GM12892 (cell line): ENCODE data around the gene OR6C70. TPM values are rescaled to one million over a fixed set of nuclear protein-coding genes. Genes with fewer than 3 reads are reported as not detected.
"Not testable (repeated sequence)": the region's sequence is repeated elsewhere in the genome, so short reads cannot be mapped to it uniquely, and the experiment has no call there.

Experiments used
- DNase-seq: peaks from one replicate; pipeline ENCODE4 v3.0.0; 2011; ENCODE audit not compliant: insufficient read length
- FAIRE-seq: peaks from 2 replicates; lab custom pipeline; 2011; peaks lifted over from hg19 to GRCh38; lab: Jason Lieb, UNC
- POLR2A ChIP-seq: IDR thresholded peaks from 2 replicates; pipeline ENCODE4 v1.6.1; 2011; ENCODE audit warnings: low read depth, low read length, control low read depth
- POLR2AphosphoS5 ChIP-seq: IDR thresholded peaks from 2 replicates; pipeline ENCODE4 v1.6.1; 2011; ENCODE audit warnings: low read depth, low read length, control low read depth
- TAF1 ChIP-seq: IDR thresholded peaks from 2 replicates; pipeline ENCODE4 v1.6.1; 2011; ENCODE audit warnings: low read depth, mild to moderate bottlenecking, control low read depth, low read length, borderline replicate concordance
- polyA plus RNA-seq: library from polyadenylated mRNA; unstranded; fragments of >200 nt; gene quantifications from one replicate; pipeline ENCODE4 v1.2.1, GENCODE V29; 2012; ENCODE audit warnings: missing spikeins, inconsistent platforms; ENCODE audit not compliant: missing spikeins

The OR6C70 gene
- polyA plus RNA-seq, result not detected

GRCh38 chr12:55470088-55470829 is at the start of gene OR6C70:
Gene OR6C70 (minus strand): TSS chr12:55470138. CDS start chr12:55470138, 0 bp downstream.
- no peak for FAIRE-seq
- DNase-seq, result no peak
- TF ChIP-seq POLR2AphosphoS5 (no peak), TAF1 (no peak), POLR2A (no peak)

- FAIRE-seq (no peak), DNase-seq (no peak)
- TF ChIP-seq POLR2A (no peak), POLR2AphosphoS5 (no peak), TAF1 (no peak)
Observed at GRCh38 chr12:55516391-55516790, 46.5 kb upstream of the OR6C70 start.

- DNase-seq (no peak), FAIRE-seq (no peak)
- TF ChIP-seq POLR2A (no peak), TAF1 (no peak), POLR2AphosphoS5 (no peak)
Observed at GRCh38 chr12:55515696-55516095, 45.8 kb upstream of the OR6C70 start.

- no peak for TF ChIP-seq POLR2AphosphoS5
- no peak for TF ChIP-seq POLR2A
- TF ChIP-seq TAF1, result no peak
- FAIRE-seq, result no peak
- DNase-seq, result no peak
Observed at GRCh38 chr12:55501601-55502000, 31.7 kb upstream of the OR6C70 start.

- TF ChIP-seq TAF1 (no peak), POLR2A (no peak), POLR2AphosphoS5 (no peak)
- DNase-seq (no peak), FAIRE-seq (no peak)
Observed at GRCh38 chr12:55499810-55500252, 29.9 kb upstream of the OR6C70 start.

- TF ChIP-seq TAF1, result no peak
- no peak for TF ChIP-seq POLR2A
- TF ChIP-seq POLR2AphosphoS5, result no peak
- FAIRE-seq, result no peak
- DNase-seq, result no peak
Observed at GRCh38 chr12:55499231-55499630, 29.3 kb upstream of the OR6C70 start.

- no peak for DNase-seq
- peak; percentile 33 for FAIRE-seq
- TF ChIP-seq POLR2AphosphoS5, result no peak
- TF ChIP-seq POLR2A, result no peak
- no peak for TF ChIP-seq TAF1
Observed at GRCh38 chr12:55495490-55495889, 25.6 kb upstream of the OR6C70 start.

- FAIRE-seq (no peak), DNase-seq (no peak)
- no peak for TF ChIP-seq POLR2AphosphoS5
- TF ChIP-seq TAF1, result no peak
- TF ChIP-seq POLR2A, result no peak
Observed at GRCh38 chr12:55492078-55492477, 22.1 kb upstream of the OR6C70 start, which contains the start of gene OR6C68. Gene OR6C68 (plus strand): TSS chr12:55492378. CDS start chr12:55492378, 0 bp downstream.

GRCh38 chr12:55484284-55484683 is 14.3 kb upstream of the OR6C70 start:
- not testable (repeated sequence) for FAIRE-seq, DNase-seq

GRCh38 chr12:55479136-55479535 is 9.2 kb upstream of the OR6C70 start:
- FAIRE-seq, DNase-seq: not testable (repeated sequence)

GRCh38 chr12:55472264-55472663 is 2.3 kb upstream of the OR6C70 start:
- FAIRE-seq, result no peak
- no peak for DNase-seq
- TF ChIP-seq TAF1 (no peak), POLR2A (no peak)

GRCh38 chr12:55469291-55469690 is 647 bp downstream of the OR6C70 start:
- FAIRE-seq, result no peak
- TF ChIP-seq POLR2A (no peak), POLR2AphosphoS5 (no peak), TAF1 (no peak)
- no peak for DNase-seq

- TF ChIP-seq TAF1, result no peak
- no peak for TF ChIP-seq POLR2A
- no peak for TF ChIP-seq POLR2AphosphoS5
- DNase-seq, result no peak
- no peak for FAIRE-seq
Observed at GRCh38 chr12:55467836-55468235, 2.1 kb downstream of the OR6C70 start.

GRCh38 chr12:55464926-55465325 is 5.0 kb downstream of the OR6C70 start:
- DNase-seq, FAIRE-seq: not testable (repeated sequence)
